CD4-positive, CD25-positive, alpha-beta regulatory T cell (primary cell): ENCODE results near the gene KLHL6. TPM values are rescaled to one million over a fixed set of nuclear protein-coding genes. Genes with fewer than 3 reads are reported as not detected.

Experiments used
- ATAC-seq, 2 donors: fragments of 150-1000 bp; cut with Tn5 transposase; one replicate each; pipeline ENCODE4 v1.10.0; 2021; ENCODE audit warnings: low read depth in 2 of 2, moderate number of reproducible peaks in 2 of 2, moderate library complexity in 1 of 2
- DNase-seq, 3 donors: peaks; one replicate each; pipeline versions ENCODE4 v3.0.0 to v3.0.0-alpha.2; 2012 to 2022; ENCODE audit warnings: mixed read lengths in 1 of 3
- H3K27ac ChIP-seq: one replicate; pipeline ENCODE4 v1.7.0; 2013; ENCODE audit warnings: mild to moderate bottlenecking, low read length; ENCODE audit not compliant: insufficient read depth, poor library complexity, severe bottlenecking
- H3K27me3 ChIP-seq: one replicate; pipeline ENCODE4 v1.7.0; 2013; ENCODE audit warnings: low read length; ENCODE audit not compliant: control insufficient read depth, insufficient read depth
- H3K36me3 ChIP-seq: one replicate; pipeline ENCODE4 v1.7.0; 2013; ENCODE audit warnings: mild to moderate bottlenecking, low read length, moderate library complexity; ENCODE audit not compliant: control insufficient read depth, insufficient read depth
- H3K4me1 ChIP-seq: 2 replicates; pipeline ENCODE4 v1.7.0; 2013; ENCODE audit warnings: mild to moderate bottlenecking, low read length; ENCODE audit not compliant: insufficient read depth, control insufficient read depth, poor library complexity, severe bottlenecking
- H3K4me3 ChIP-seq: one replicate; pipeline ENCODE4 v1.7.0; 2013; ENCODE audit warnings: low read depth, mild to moderate bottlenecking, low read length, moderate library complexity
- H3K9me3 ChIP-seq, 2 experiments: 1 replicate in 1 of 2; 2 replicates in 1 of 2; pipeline ENCODE4 v1.7.0; 2013; ENCODE audit warnings: low read length in 2 of 2, mild to moderate bottlenecking in 1 of 2, moderate library complexity in 1 of 2; ENCODE audit not compliant: control insufficient read depth in 2 of 2
- H3K27ac Mint-ChIP-seq, 3 donors: one replicate each; pipeline ENCODE4 v1.8.0; 2020 to 2022; ENCODE audit warnings: mild to moderate bottlenecking in 3 of 3, mixed read lengths in 3 of 3, moderate library complexity in 2 of 3
- H3K27me3 Mint-ChIP-seq: one replicate; pipeline ENCODE4 v1.8.0; 2022; ENCODE audit warnings: mild to moderate bottlenecking, mixed read lengths
- H3K36me3 Mint-ChIP-seq: one replicate; pipeline ENCODE4 v1.8.0; 2020; ENCODE audit warnings: mixed read lengths
- H3K4me1 Mint-ChIP-seq, 4 donors: one replicate each; pipeline ENCODE4 v1.8.0; 2020 to 2022; ENCODE audit warnings: mixed read lengths in 4 of 4, mild to moderate bottlenecking in 1 of 4
- H3K4me3 Mint-ChIP-seq, 4 donors: one replicate each; pipeline ENCODE4 v1.8.0; 2020 to 2022; ENCODE audit warnings: mild to moderate bottlenecking in 4 of 4, mixed read lengths in 4 of 4, moderate library complexity in 3 of 4
- H3K9me3 Mint-ChIP-seq, 7 donors: one replicate each; pipeline ENCODE4 v1.8.0; 2020 to 2022; ENCODE audit warnings: mixed read lengths in 7 of 7, mild to moderate bottlenecking in 3 of 7, moderate library complexity in 2 of 7
- polyA plus RNA-seq, 4 donors: library from polyadenylated mRNA; unstranded; fragments of 300-500 nt; fragmentation: Illumina TruSeq; gene quantifications; one replicate each; pipeline ENCODE4 v1.2.3, GENCODE V29; 2021
- total RNA-seq: library from RNA; stranded (reverse); gene quantifications from one replicate; pipeline ENCODE4 v1.2.3, GENCODE V29; 2022

The KLHL6 gene
- total and polyA plus RNA-seq, 5 donors from 2014 or later, result 17.8 to 48.2 (median 20.4) TPM

GRCh38 chr3:183564046-183564445 lies 8.5 kb upstream of the KLHL6 start:
- no peak for ATAC-seq
- H3K27ac Mint-ChIP-seq, result peak overlapping the region in 1 of 3 donors; percentile 50

GRCh38 chr3:183563536-183563874 lies 8.0 kb upstream of the KLHL6 start:
- no peaks in the 10 kb centered on the region for H3K36me3 Mint-ChIP-seq
- no peak overlapping the region for H3K27ac ChIP-seq
- H3K36me3 ChIP-seq, result no peaks in the 10 kb centered on the region
- DNase-seq (no peak), ATAC-seq (no peak)
- H3K4me3 Mint-ChIP-seq, result peak overlapping the region in 2 of 4 donors; percentile 31 to 38
- H3K4me1 ChIP-seq, result peaks cover 5% of the 10 kb centered on the region
- peaks cover 0 to 2% (median 0%) of the 10 kb centered on the region in 7 donors for H3K9me3 Mint-ChIP-seq
- H3K27me3 ChIP-seq, result no peaks in the 10 kb centered on the region
- H3K27ac Mint-ChIP-seq, result no peak overlapping the region
- peaks cover 4% of the 10 kb centered on the region for H3K27me3 Mint-ChIP-seq
- no peaks in the 10 kb centered on the region for H3K9me3 ChIP-seq
- H3K4me3 ChIP-seq, result no peak overlapping the region
- peaks cover 0 to 17% (median 10%) of the 10 kb centered on the region in 4 donors for H3K4me1 Mint-ChIP-seq

More at GRCh38 chr3:183564046-183564445, 8.5 kb upstream of the KLHL6 start:
- H3K36me3 Mint-ChIP-seq, result no peaks in the 10 kb centered on the region
- no peak overlapping the region for H3K4me3 Mint-ChIP-seq
- peaks cover 0 to 15% (median 10%) of the 10 kb centered on the region in 4 donors for H3K4me1 Mint-ChIP-seq
- H3K27ac ChIP-seq, result no peak overlapping the region
- H3K9me3 ChIP-seq, result no peaks in the 10 kb centered on the region
- H3K27me3 ChIP-seq, result no peaks in the 10 kb centered on the region
- peak in 1 of 3 donors; percentile 42 for DNase-seq
- peaks cover 0 to 2% (median 0%) of the 10 kb centered on the region in 7 donors for H3K9me3 Mint-ChIP-seq
- H3K36me3 ChIP-seq, result no peaks in the 10 kb centered on the region
- H3K4me1 ChIP-seq, result peaks cover 5% of the 10 kb centered on the region
- H3K4me3 ChIP-seq, result peak overlapping the region; percentile 13
- peaks cover 4% of the 10 kb centered on the region for H3K27me3 Mint-ChIP-seq

- Histone ChIP-seq H3K27ac (no peak overlapping the region), H3K4me1 (peaks cover 16% of the 10 kb centered on the region), H3K9me3 (no peaks in the 10 kb centered on the region), H3K36me3 (no peaks in the 10 kb centered on the region), H3K27me3 (no peaks in the 10 kb centered on the region), H3K4me3 (no peak overlapping the region)
- DNase-seq, result peak in 2 of 3 donors; percentile 15 to 60
- Mint-ChIP-seq H3K36me3 (no peaks in the 10 kb centered on the region), H3K4me1 (peaks cover 11 to 37% (median 20%) of the 10 kb centered on the region in 4 donors), H3K4me3 (no peak overlapping the region), H3K27me3 (no peaks in the 10 kb centered on the region), H3K27ac (no peak overlapping the region), H3K9me3 (no peaks in the 10 kb centered on the region)
- ATAC-seq, result no peak
Observed at GRCh38 chr3:183560607-183561006, 5.1 kb upstream of the KLHL6 start.

GRCh38 chr3:183558495-183558894 lies 3.0 kb upstream of the KLHL6 start:
- H3K4me3 ChIP-seq, result no peak overlapping the region
- no peak overlapping the region for H3K27ac ChIP-seq
- peak overlapping the region in 2 of 3 donors; percentile 15 to 31 for H3K27ac Mint-ChIP-seq
- ATAC-seq (no peak), DNase-seq (no peak)
- H3K36me3 ChIP-seq, result no peaks in the 10 kb centered on the region
- peak overlapping the region in 1 of 4 donors; percentile 32 for H3K4me3 Mint-ChIP-seq
- no peaks in the 10 kb centered on the region for H3K9me3 Mint-ChIP-seq
- no peaks in the 10 kb centered on the region for H3K9me3 ChIP-seq
- H3K4me1 Mint-ChIP-seq, result peaks cover 14 to 41% (median 27%) of the 10 kb centered on the region in 4 donors
- peaks cover 4% of the 10 kb centered on the region for H3K27me3 Mint-ChIP-seq
- H3K36me3 Mint-ChIP-seq, result peaks cover 9% of the 10 kb centered on the region
- H3K27me3 ChIP-seq, result no peaks in the 10 kb centered on the region
- H3K4me1 ChIP-seq, result peaks cover 20% of the 10 kb centered on the region

- H3K27ac ChIP-seq, result no peak overlapping the region
- Mint-ChIP-seq H3K4me1 (peaks cover 14 to 48% (median 37%) of the 10 kb centered on the region in 4 donors), H3K4me3 (peak overlapping the region in 2 of 4 donors; percentile 98 to 100)
Observed at GRCh38 chr3:183556722-183557121, 1.2 kb upstream of the KLHL6 start.

GRCh38 chr3:183554377-183554776 lies 1.1 kb downstream of the KLHL6 start:
- peaks cover 56% of the 10 kb centered on the region for H3K4me1 ChIP-seq
- H3K4me3 Mint-ChIP-seq, result peak overlapping the region; percentile 98 to 100 (median 99)
- H3K36me3 Mint-ChIP-seq, result peaks cover 21% of the 10 kb centered on the region
- no peaks in the 10 kb centered on the region for H3K9me3 ChIP-seq
- H3K4me3 ChIP-seq, result peak overlapping the region; percentile 96
- peaks cover 4% of the 10 kb centered on the region for H3K27me3 Mint-ChIP-seq
- no peaks in the 10 kb centered on the region for H3K9me3 Mint-ChIP-seq
- ATAC-seq (no peak), DNase-seq (peak in 1 of 3 donors; percentile 52)
- H3K36me3 ChIP-seq, result no peaks in the 10 kb centered on the region
- H3K4me1 Mint-ChIP-seq, result peaks cover 27 to 70% (median 54%) of the 10 kb centered on the region in 4 donors
- H3K27ac Mint-ChIP-seq, result peak overlapping the region; percentile 86 to 96 (median 90)
- H3K27me3 ChIP-seq, result no peaks in the 10 kb centered on the region
- H3K27ac ChIP-seq, result peak overlapping the region; percentile 91

More at GRCh38 chr3:183556722-183557121, 1.2 kb upstream of the KLHL6 start:
- ATAC-seq, result no peak
- H3K4me3 ChIP-seq, result peak overlapping the region; percentile 96
- H3K36me3 ChIP-seq, result no peaks in the 10 kb centered on the region
- H3K27me3 ChIP-seq, result no peaks in the 10 kb centered on the region
- Mint-ChIP-seq H3K27ac (peak overlapping the region; percentile 96 to 99 (median 99)), H3K9me3 (no peaks in the 10 kb centered on the region), H3K36me3 (peaks cover 9% of the 10 kb centered on the region), H3K27me3 (peaks cover 4% of the 10 kb centered on the region)
- peaks cover 37% of the 10 kb centered on the region for H3K4me1 ChIP-seq
- H3K9me3 ChIP-seq, result no peaks in the 10 kb centered on the region
- DNase-seq, result no peak

GRCh38 chr3:183553334-183554026 lies 2.0 kb downstream of the KLHL6 start:
- Mint-ChIP-seq H3K4me1 (peaks cover 30 to 75% (median 58%) of the 10 kb centered on the region in 4 donors), H3K4me3 (peak overlapping the region; percentile 98 to 100 (median 99)), H3K27me3 (peaks cover 4% of the 10 kb centered on the region), H3K27ac (peak overlapping the region; percentile 86 to 96 (median 90)), H3K36me3 (peaks cover 21% of the 10 kb centered on the region), H3K9me3 (no peaks in the 10 kb centered on the region)
- Histone ChIP-seq H3K36me3 (peaks cover under 1% of the 10 kb centered on the region), H3K27me3 (no peaks in the 10 kb centered on the region), H3K4me1 (peaks cover 56% of the 10 kb centered on the region), H3K4me3 (peak overlapping the region; percentile 96), H3K27ac (peak overlapping the region; percentile 91), H3K9me3 (no peaks in the 10 kb centered on the region)
- DNase-seq (no peak), ATAC-seq (no peak)
